SKM-1 treated with dmso at 0.1 percent for 144 hours (cell line): Measurements from ENCODE around the gene R3HDM2.
A peak's percentile ranks its signal among the peaks of the same experiment; 100 is the strongest.

Source experiments
- DNase-seq: peaks from one replicate; lab custom pipeline; 2025; ENCODE audit not compliant: unreplicated experiment; lab: John Stamatoyannopoulos, UW

The R3HDM2 gene

DNA sequence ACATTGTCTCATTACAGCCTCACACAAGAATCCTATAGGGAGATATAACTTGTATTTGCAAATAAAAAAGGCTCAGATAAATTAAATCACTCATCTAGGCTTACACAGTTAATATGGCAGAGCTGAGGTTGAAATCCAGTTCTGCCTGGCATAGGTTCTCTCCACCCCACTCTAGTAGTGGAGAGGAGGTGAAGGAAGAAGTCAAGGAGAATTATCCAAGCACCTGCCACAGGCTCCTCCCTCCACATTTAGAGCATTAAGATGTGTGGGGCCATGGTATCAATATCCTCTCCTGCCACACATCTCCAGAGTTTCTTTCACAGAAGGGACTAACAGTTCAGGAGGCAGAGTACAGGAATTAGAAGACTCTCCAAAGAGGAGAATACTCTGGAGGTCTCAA, 157.3 kb downstream of the R3HDM2 start:
- DNase-seq, result no peak

DNA sequence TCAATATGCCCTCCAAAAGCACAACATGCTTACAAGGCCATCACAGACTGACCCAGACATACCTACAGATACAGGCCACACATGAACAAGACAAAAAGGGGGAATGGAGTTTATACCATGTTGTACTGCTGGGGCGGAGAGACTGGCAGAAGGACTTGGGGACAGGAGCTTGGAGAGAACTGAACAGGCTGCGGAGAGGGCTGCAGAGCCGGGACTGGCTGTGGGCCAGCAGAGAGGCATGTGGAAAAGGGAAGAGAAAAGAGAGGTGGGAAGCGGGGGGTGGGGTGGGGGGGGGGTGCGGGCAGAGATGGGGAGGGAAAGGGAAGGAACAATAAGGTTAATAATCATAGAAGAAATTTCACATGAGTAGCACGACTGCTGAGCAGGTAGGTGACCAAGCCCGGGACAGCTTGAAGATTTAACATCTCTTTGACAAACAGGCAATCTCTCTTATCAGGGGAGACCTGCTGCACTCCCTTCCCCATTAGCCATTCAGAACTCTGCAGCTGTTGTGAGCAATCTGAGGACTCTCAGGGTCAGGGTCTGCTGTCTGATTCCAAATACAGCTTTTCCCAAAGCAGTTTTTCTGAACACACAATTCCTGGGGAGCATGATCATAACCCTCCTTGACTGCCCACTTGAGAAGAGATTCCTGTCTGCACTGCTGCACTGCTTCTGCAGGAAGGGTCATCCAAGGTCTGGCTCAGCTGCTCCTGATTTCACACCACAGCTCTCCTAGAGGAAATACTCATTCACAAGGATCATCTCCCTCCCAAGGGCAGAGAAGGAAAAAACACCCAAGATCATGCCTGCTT, 158.3 kb downstream of the R3HDM2 start:
- no peak for DNase-seq

DNA sequence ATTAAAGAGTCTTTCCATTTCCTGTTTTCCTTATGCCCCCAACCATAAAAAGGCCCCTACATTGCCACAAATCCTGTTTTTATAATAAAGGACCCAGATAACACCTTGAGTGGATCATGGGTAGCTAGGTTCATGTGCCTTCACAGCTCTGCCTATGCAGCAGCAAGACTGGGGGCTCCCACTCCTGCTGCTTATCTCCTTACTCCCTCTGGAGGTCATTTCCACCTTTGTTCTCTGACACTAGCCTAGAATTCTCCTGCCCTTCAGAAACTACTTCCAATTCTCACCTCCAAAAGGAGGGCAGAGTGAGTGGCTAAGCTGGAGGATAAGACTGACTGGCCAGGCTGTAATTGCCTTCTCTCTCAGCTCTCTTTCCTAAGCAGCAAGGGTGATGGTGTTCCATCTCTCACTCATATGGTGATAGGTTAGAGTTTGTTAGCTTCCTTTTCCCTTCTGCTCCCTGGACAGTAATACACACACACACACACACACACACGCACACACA, 159.8 kb downstream of the R3HDM2 start:
- DNase-seq, result no peak

DNA sequence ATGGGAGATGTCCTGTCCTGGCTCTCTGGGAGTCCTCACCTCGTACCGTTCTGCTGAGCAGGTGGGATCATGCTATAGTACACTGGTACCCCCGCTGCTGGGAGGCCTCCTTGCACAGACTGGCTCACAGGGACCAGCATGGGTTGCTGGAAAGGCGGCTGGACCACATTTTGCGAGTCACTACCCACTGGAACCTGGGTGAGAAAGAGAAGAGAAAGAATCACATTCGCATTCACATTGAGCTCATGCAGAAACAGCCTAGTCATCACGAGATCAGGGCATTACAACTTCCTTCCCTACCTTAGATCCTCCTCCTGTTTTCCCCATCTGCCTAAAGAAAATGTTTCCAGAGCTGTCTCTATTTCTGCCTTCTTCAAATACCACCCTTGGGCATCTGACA, 162.6 kb downstream of the R3HDM2 start:
- DNase-seq, result no peak

DNA sequence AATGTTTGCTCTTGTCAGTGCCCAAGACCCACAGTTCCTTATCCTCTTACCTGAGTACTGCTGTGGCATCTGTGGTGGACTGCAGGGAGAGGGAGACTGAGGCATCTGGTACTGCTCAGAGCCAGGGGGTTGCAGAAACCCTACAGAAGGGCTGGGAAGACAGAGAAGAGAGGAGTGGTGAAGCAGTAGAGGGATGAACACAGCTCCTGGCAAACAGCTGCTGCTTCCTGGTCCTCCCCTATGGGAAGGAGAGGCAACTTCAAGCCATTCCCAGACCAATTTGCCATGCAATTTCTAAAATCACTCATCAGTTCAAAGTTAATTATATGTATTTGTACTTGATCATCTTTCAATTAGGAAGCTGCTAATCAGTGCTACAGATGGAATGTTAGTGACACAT, 164.2 kb downstream of the R3HDM2 start:
- DNase-seq, result no peak

DNA sequence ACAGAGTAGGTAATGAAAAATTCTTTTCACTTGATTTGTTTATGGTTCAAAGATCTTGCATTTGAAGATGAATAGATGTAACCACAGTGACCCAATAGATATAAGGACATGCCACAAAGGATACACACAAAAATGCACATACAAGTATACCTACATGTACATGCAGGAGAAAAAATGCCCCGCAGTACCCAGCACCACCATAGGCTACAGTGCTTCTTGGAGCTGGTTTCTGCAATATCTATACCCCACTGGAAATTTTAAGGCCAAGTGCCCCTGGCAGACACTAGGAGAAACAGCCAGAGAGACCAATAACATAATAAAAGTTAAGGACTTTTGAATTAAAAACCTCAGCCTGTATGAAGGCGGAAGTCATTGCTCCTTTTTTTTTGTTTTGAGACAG, 167.7 kb downstream of the R3HDM2 start:
- DNase-seq, result no peak

DNA sequence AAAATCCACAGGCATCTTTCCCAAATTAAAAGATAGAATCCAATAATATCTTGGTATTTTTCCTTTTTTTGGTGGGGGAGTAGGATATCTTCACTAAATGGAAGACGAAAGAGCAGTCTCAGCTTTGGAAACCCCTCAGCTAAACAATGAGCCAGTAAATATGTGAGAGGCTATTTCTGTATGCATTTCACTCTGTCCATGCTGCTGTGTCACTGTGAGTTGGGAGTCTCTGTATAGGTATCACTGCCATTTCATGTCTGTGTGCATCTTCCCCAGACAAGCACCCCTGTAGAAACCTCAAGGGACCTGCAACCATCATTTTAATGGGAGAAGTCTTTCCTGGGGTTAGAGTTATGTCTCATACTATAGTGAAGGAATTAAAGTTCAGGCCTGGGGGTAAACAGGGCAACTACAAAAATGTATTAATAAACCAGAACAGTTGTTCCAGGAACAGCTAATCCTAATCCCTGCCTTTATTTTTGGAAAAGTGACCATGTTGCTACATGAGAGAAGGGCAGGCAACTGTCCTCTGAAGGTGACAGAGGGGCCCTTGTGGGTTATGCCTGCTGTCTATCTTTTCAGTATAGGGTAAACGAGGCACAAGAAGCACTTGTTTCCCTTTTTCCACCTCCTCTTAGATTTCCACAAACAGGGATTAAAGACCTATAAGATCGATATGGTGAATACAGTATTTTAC, 168.6 kb downstream of the R3HDM2 start:
- DNase-seq, result no peak

DNA sequence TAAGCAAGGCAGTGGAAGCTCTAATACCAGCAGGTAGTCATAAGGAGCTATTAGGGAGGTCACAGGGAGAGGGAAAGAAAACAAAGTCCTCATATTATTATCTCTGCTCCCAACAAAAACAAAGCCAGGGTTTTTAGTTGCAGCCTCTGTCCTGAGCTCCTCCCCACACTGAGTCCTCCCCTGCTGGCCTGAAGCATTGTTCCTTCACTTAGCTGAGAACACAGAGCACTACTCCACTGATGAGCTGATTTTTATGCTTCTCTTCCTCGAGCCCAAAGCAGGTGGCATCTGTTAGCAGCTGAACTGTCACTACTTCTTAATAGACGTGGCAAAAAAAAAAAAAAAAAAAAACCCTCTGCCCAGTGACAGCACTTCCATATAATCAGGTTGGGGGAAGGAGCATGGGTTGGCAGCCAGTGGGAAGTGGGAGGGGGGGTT, 169.4 kb downstream of the R3HDM2 start:
- DNase-seq, result no peak

DNA sequence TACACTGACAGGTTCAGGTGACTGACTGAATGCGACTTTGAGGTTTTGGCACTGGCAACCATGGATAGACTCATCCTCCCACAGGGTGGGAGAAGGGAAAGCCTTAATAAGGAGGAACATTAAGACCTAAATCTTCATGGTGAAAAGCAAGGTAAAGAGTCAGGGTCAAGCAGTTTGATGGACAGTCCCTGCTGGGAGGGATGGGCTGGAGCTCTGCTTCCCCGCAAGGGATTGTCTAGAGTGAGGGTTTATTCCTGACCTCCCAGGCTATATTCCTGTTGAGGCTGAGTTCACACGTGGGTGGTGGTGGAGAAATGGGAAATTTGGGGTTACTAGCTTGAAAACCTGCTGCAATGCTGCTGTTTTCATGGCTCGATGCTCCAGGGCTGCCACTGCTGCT, 170.5 kb downstream of the R3HDM2 start:
- no peak for DNase-seq

DNA sequence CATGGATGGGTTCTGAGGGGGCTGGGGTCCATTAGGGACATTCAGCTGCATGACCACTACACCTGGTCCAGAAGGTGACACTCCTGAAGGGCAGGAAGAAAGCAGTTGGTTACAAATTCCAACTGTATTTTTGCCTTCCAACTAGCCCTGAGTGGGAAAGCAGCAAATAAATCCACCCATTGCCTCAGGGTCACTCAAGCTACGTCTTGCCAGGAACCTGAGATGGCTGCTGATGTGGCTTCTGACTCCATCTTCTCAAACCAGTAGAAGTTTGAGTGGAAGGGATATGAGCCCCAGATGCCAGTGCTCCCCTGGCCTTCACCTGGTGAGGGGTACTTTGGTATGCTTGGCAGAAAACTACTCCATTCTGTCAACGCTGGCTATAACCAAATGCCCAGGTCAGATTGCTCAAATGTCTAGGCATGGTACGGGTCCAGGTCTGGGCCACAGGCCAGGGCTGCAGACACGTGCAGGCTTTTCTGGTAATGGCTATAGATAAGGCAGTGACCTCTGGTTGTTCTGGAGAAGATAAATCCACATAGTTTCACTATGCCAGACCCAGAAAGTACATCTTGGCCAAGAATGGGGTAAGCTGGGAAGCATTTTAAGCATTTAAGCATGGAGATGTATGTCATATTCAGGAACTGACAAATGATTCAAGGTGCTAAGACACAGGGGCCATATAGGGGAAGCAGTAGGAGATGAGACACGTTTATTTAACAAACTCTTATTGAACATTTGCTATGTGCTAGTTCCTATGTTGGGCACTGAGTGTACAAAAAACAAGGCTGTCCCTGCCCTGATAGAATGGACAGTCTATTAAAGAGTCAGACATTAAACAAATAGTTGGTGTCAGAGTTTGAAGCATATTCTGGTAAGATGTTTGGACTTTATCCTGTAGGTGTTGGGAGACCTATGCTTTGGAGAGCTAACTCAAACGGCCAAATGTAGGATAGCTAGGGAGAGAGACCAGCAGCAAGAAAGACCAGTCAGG, 171.6 kb downstream of the R3HDM2 start:
- no peak for DNase-seq

DNA sequence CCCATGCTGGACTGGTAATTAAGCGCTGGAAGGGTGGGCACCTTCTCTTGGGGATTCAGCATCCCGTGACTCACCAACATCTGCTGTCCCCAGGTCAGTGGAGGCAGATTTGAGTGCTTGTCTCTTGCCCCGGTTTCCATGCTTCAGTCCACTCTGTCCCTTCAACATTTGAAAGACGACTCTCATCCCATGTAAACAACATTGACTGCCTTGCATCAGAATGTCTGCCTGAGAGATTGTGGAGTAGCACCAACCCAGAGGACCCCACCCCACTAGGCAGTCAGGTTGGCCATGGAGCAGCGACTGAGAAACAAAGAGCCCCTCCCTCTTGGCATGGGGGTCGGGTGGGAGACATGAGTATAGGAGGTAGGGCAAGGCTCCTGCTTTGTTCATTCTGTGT, 174.9 kb downstream of the R3HDM2 start:
- no peak for DNase-seq

DNA sequence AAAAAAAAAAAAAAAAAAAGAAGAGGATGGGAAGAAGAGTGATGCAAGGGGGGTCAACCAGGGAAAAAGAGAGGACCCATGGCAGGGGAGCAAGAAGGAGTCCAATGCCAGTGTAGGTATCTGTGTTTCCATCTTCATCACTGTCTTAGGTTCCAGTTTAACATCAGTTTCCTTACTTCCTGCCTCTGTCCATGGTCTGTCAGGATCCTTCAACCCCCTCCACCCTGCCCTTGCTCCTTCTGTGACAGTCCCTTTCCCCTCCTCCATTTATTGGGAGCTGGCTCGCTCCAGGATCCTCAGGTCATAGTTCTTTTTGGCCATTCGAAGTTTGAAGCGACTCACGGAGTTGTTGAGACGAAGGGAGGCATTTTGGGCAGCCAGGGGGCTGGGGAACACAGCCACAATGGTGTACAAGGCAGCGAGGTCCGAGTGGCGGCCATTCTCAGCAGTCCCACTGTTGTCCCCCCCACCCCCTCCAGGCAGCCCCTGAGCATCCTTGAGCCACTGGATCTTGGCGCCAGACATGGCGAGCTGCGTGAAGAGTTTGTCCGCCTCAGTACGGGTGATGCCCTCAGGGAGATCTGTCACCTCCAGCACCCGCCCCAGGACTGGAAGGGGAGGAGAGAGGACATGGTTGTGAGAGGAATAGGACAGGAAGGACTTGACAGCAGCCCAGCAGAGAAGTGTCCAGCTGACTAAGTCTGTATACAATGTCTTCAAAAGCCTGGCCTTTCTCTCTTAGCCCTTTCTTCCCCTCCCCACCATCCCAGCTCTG, 176.2 kb downstream of the R3HDM2 start:
- no peak for DNase-seq

DNA sequence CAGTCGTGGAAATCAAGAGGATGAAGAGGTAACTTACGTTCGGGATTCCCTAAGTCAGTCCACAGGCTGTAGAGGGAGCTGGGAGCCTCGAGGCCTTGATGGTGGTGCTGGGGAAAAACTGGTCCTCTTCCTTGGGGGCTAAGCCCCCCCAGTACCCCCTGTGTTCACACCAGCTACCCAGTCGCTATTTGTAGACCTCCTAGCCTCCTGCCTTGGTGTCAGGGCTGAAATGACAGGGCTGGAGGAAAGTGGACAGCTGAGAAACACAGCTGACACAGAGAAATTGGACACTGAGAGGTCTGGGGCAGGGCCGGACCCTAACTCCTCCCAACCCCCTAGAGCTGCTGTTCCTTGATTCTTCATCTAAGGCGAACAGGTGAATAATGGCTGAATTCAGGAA, 179.9 kb downstream of the R3HDM2 start, which contains the start of gene STAC3:
TSS of gene STAC3 (minus strand) at position 232 of the 400 bp plus-strand sequence. CDS start 1,551 bp downstream, outside the sequence.
- DNase-seq, result no peak

DNA sequence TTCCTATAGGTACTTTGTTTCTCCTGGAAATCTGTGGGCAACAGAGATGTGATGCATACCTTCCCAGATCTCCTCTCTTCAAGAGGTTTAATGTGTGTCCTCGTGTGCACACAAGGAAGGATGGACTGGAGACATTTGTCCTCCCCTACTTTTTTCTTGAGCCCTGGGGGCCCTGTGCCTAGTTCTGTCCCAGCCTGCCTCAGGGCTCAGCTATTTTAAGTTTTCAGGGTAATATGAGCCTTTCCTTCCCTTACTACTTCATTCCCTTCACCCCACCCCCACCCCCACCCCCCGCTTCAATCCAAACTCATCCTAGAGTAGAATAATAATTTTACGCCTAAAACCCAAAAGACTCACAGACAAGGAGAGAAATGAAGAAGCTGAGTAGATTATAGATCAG, 180.3 kb downstream of the R3HDM2 start:
- DNase-seq, result no peak

DNA sequence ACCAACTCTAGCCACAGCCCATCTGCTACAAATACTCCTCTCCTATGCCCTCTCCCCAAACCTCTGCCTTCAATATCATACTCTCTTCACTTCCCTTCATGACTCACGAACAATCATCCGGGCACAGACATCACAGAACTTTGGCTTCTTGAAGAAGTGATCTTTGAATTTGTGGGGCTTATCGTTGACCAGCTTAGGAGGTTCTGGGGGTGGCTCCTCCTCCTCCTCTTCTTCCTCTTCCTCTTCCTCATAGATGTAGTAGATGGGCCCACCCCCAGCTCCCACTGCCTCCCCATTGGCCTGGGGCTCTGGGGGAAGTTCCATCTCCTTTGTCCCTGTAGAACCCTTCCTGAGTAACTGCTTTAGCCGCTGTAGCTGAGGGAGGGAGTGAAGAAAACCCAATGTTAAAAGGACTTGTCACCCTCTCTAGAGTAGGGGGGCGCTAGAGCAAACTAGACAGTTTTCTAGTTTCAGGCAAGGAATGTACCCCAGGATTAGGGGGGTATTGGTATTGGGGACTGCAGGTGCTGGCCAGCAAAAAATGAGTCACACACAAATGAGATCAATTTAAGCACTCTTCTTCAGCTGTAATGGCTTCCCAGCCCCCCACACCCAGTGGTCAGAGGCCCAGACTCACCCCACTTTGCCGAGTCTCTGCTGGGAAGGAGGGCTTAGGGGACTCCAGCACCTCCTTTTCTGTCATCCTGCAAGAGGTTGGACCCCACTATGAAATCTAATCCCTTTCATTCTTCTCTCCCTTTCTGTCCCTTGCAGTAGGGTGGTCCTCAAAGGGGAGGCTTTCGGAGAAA, 181.7 kb downstream of the R3HDM2 start:
- DNase-seq, result peak; percentile 65

DNA sequence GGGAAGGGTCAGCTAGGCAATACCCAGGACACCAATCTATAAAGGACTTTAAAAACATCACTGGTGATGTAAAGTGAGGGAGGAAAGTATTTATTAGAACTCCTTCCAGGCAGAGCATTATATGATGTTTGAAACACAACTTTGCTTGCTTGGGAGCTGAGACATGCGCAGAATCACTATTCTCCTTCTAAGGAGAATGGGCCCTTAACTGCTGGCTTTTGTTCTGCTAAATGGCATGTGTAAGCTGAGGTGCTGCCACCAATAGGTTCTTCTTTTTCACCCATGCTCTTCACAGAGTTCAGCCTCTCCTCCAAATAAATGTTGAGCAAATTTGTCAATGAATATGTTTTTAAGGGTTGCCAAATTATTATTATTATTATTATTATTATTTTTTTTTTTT, 183.8 kb downstream of the R3HDM2 start:
- DNase-seq, result no peak

DNA sequence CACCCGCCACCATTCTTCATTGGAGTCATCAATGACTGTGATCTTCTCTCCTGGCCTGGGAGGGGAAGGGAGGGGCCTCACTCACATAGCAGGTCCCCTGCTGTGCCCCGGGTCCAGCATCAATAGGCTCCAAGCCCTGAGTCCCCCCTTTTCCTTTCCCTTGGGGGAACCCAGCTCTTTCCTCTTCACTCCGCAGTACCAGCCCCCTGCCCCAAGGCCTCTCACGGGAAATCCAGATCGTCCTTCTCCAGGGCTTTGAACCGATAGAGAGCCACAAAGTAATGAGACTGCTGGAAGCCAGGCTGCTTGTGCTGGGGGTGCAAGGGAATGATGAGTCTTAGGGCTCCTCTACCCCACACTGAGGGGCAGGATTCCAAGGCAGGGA, 186.5 kb downstream of the R3HDM2 start:
- no peak for DNase-seq

DNA sequence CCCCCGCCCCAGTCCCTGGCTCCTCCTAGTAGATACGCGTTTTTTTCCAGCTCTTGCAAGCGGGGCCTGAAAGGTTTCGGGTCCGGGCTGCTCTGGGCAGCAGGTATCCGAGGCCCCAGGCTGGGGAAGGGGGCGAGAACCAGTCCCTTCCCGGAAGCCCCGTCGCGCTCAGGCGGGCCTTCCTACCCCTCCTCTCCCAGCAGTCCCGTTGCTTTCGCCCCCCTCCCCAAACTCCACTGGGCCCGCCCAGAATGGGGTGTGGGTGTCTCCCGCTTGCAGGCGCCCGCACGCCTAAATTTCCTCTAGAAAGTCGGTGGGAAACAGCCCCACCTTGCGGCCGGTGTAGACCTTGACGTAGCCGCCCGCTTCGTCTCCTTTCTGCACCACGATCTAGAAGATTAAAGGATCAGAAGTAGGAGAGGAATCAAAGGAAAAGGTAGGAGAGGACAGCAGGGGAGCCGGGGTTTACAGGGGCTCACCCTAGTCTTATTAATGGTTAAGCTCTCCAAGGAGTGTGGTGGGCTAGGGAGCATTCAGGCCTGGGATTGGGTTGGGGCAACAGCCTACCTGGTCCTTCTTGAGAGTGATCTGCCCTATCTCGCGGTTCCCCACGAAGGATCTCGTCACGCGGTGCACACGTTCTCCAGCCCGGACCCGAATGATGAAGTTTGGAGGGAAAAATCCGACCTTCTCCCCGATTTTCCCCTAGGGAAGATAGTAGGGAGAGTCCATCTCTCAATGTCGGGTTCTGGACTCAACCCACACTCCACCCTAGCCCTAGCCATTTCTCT, 187.1 kb downstream of the R3HDM2 start:
- no peak for DNase-seq
